OCI-LY7 (cell line): ENCODE results near the gene SLC5A8.

Experiments
- EZH2phosphoT487 ChIP-seq: fragments of 200-600 bp; sonication (generic); IDR thresholded peaks from 2 replicates; pipeline ENCODE4 v1.6.1; 2018; ENCODE audit warnings: low read depth, borderline replicate concordance, mild to moderate bottlenecking, mixed run types, antibody characterized with exemption, low read length, moderate library complexity, mixed read lengths
- TF ChIP-seq, protein P1 (sequence below): fragments of 200-600 bp; sonication (generic); conservative IDR thresholded peaks from 2 replicates; pipeline ENCODE4 v1.5.1; 2014; ENCODE audit warnings: mild to moderate bottlenecking, antibody characterized with exemption, low read length, moderate library complexity, mixed read lengths

DNA sequence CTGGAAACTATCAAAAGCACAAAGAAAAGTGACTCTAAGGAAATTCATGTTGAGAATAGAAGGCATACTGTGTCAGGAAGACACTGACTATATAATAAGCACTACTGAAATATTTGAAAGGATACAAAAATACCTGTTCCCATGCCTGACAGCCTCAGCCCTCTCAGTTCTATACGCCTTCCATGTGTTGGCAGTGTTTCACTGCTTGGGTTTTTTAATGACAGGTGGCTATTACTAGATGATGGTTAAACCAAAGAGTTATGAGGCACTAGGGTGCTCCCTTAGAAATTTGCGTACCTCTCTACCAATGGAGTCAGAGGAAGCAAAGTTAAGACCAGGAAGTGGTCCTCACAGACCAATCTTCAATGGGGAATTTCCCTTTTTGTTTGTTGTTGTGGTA, 25.6 kb upstream of the SLC5A8 start:
- TF ChIP-seq, protein P1, sequence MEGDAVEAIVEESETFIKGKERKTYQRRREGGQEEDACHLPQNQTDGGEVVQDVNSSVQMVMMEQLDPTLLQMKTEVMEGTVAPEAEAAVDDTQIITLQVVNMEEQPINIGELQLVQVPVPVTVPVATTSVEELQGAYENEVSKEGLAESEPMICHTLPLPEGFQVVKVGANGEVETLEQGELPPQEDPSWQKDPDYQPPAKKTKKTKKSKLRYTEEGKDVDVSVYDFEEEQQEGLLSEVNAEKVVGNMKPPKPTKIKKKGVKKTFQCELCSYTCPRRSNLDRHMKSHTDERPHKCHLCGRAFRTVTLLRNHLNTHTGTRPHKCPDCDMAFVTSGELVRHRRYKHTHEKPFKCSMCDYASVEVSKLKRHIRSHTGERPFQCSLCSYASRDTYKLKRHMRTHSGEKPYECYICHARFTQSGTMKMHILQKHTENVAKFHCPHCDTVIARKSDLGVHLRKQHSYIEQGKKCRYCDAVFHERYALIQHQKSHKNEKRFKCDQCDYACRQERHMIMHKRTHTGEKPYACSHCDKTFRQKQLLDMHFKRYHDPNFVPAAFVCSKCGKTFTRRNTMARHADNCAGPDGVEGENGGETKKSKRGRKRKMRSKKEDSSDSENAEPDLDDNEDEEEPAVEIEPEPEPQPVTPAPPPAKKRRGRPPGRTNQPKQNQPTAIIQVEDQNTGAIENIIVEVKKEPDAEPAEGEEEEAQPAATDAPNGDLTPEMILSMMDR = no peak
- TF ChIP-seq EZH2phosphoT487 = no peak
